Measurements from ENCODE around the gene PLRG1.

PLRG1 gene

DNA sequence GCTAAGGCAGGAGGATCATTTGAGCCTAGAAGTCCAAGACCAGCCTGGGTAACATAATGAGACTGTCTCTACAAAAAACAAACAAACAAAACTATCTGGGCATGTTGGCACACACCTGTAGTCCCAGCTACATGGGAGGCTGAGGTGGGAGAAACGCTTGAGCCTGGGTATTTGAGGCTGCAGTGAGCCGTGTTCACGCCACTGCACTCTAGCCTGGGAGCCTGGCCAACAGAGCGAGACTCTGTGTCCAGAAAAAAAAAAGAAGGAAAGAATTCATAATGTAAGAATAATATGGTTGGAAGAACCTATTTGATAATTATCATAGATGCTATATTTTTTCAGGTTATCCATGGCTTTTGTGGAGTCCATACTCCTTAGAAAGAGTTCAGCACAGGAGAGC, 32.6 kb downstream of the PLRG1 start:
- DNase-seq = no peak

DNA sequence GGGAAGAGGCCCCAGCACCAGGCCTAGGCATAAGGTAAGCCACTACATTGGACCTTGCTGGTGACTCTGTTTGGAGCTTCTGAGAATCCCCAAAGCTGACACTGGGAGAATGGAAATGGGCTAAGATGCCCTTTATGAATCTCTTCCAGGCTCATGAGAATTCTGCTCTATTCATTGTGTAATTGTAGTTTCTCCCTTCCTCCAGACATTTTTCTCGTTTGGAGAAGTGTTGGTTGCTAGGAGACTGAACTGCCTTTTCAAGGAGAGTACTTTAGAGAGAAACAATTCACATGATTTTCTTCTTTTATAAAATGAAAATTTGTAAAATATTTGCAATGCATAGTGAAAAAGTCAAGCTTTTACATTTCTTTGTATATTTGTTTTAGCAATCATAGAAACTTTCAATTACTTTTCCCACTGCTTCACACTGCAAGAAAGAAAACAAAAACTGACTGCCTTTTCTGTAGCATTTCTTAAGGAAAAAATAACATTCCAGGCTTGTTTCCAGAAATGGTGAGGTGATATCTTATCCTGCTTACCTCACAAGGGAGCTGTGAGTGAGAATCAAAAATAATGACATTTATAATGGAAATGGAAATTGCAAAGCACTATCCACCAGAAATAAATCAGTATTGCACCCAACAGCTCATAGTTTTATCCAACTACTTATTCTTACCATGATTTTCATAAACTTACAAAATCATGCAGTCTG, 33.7 kb downstream of the PLRG1 start:
- no peak for DNase-seq

DNA sequence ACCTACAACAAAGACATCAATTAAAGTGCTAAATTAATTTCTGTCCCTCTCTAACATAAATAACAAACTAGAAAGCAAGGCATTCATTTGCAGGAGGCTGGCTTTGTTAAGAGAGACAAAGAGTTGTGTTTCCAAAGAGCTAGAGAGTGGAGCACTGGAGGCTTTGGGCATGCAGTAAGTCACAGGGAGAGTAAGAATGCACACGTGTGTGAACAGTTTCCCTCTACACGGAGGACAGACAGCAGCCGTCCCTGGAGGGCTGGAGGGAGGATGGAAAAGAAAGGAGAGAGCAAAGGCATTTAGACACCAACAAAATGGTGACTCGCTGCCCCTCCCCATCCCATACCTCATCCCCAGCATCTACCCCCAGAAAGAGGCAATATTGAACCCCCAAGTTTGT, 38.2 kb downstream of the PLRG1 start:
- DNase-seq = no peak

DNA sequence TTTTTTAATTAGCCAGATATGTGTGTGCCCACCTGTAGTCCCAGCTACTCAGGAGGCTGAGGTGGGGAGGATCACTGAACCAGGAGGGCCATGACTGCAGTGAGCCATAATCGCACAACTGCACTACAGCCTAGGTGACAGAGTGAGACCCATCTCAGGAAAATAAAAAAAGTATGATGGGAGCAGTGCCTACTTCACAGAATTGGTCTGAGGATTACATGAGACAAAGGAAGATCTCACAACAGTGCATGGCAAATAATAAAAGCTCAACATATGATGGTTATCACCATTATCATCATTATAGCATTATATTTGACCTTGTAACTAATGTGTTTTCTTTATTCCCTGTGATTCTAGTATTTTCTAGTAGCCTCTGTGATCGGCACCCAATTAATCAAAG, 38.7 kb downstream of the PLRG1 start:
- no peak for DNase-seq

DNA sequence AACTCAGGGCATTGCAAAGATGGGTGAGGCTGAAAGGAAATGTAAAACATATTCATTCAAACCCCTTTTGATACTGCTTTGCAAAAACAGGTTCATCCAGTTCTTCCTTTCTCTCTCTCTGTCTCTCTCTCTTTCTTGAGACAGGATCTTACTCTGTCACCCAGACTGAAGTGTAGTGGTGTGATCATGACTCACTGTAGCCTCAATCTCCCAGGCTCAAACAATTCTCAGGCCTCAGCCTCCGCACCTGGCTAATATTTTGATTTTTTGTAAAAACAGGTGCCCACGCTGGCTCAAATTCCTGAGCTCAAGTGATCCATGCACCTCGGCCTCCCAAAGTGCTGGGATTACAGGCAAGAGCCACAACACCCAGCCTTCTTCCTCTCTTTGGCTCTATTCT, 43.0 kb downstream of the PLRG1 start:
- DNase-seq = no peak

DNA sequence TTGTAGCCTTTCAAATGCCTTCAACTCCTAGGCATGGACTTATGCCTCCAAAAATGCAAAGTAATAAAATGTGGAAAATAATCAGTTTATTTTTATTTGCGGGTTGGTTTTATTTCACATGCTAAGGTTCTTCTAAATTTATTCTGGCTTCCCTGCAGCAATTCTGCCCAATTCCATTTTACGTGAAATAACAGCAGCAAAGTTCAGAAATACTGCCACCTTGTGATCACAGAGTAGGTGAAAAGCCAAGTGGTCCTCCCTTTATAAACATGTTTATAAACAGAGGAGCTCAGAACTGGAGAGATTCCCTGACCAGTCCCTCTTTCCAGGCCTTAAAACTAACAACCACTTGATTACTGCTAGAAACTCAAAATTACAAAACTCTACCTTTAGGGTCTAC, 43.9 kb downstream of the PLRG1 start:
- peak; percentile 29 for DNase-seq

DNA sequence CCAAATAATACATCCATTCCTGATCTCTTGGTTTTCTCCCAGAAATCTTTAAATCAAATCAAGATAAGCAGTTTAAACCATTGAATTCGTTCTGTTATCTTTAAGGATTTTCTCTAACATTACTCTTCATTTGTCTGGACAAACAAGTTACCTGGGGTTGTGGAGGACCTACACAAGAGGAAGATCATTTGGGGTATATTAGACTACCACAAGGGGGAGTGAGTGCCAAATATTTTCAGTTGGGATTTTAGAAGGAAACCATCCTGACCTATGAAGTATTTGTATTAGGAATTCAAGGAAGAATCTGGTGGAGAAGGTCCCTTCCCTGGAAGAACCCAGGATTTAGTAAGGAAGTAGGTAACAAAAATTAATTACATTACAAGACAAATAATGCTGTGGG, 46.6 kb downstream of the PLRG1 start:
- peak; percentile 55 for DNase-seq

DNA sequence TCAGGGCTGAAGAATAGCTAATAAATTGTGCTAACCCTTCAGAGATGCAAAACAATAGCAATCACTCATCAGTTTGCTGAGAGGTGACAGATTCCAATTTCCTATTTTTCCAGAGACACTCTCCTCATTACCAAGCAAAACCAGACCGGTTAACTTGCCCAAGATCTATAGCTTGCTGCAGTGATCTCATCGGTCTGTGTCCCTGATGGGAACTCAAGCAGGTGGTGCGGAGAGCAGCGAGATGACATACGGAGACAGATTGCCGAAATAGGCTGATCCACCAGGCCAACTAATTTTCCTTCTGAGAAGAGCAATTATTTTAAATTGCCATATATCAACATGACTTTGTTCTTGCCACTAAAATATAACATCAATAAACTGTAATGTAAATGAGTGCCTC, 48.1 kb downstream of the PLRG1 start:
- peak; percentile 0 for DNase-seq

DNA sequence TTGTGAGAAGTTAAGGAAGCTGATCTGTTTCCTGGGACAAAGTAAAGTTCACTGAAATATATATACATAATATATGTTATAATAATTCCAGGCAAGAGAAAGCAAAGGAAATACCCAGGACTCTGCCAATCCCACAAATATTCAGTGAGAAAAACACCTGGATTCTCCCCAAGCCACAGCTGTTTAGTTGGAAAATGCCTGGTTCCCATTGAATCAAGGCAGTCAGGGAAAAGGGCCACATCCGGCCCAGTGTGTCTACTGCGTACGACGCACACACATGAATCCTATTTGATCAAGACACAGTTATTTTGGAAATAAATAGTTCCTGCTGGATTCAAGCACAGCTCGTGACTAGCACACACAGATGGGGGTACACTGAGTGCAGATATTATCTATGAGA, 52.3 kb downstream of the PLRG1 start:
- DNase-seq = no peak

DNA sequence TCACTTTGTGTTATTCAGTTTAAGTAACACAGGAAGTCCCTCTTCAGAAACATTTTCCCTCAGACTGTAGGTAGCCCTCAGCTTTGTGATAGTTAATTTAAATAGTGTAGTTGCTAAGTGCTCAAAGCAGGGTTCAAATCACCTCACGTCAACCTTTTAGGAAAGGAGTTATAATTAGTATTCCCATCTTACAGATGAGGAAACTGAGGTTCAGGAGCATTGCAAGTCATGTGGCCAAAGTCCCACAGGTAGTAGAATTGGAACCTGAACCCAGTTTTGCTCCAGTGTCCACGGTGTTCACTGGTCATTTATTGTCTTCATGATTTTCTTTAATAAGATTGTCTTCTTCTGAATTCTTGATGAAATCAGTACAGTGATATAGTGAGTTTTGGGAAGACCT, 54.3 kb downstream of the PLRG1 start:
- DNase-seq = no peak

DNA sequence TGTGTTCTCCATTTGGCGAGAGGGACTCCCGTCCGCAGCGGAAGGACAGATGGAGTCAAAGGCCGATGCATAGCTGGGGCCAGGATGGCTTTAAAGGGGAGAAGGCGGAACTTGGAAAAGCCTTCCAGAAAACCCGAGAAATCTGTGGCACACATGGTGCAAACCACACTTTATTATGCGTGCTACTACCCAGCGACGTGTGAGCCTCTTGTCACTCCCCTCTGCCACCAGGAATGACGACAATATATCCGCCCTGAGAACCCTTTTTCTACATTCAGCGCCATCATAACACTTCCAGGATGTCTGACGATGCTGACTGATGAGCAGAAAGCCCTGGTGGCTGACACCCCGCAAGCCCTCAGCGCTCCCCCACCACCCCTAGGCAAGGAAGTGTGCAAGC, 57.9 kb downstream of the PLRG1 start:
- DNase-seq = peak; percentile 46

DNA sequence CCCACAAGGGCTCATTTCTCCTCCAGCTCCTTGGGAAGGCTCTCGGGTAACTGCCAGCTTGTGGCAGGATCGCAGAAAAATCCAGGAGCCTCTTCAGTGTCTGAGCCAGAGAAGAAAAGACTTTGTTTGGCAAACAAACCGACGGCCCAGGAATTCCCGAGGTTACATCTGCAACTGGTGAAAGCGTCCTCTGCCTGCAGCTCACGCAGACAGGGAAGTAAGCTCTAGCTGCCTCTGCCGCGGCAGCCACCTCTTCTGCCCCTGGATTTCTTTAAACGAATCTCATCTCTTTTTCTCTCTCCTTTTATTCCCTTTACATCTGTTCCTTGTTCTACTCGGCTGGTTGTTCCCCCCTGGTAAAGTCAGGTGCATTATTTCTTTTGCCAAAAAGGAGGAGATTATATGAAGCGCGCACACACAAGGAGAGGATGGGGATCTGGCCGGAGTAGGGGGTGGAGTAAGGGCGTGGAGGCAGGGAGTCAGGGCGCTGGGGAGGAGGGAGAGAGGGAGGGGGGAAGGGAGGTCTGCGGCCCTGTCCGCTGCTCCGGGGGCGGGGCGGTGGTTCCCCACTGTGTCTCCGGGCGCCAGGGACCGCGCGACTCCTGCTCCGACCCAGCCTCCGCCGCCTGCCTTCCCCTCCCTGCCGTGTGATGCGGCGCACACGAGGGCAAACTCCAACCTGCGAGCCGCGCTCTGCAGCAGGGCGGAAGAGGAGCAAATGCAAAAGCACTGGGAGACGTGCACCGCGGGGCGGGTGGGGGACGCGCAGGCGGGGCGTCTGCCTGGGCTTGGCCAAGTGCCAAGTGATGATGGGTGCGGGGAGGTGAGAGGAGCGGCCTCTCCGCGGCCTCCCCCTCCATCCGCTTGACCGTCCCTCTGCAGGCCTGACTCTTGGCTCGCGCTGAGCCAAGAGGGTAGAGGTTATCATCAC, 58.6 kb downstream of the PLRG1 start, which contains the start of gene DCHS2:
Gene DCHS2 (minus strand): TSS at position 459 of the 931 bp plus-strand sequence. CDS start 444 bp downstream, at position 15.
- peak; percentile 66 for DNase-seq

DNA sequence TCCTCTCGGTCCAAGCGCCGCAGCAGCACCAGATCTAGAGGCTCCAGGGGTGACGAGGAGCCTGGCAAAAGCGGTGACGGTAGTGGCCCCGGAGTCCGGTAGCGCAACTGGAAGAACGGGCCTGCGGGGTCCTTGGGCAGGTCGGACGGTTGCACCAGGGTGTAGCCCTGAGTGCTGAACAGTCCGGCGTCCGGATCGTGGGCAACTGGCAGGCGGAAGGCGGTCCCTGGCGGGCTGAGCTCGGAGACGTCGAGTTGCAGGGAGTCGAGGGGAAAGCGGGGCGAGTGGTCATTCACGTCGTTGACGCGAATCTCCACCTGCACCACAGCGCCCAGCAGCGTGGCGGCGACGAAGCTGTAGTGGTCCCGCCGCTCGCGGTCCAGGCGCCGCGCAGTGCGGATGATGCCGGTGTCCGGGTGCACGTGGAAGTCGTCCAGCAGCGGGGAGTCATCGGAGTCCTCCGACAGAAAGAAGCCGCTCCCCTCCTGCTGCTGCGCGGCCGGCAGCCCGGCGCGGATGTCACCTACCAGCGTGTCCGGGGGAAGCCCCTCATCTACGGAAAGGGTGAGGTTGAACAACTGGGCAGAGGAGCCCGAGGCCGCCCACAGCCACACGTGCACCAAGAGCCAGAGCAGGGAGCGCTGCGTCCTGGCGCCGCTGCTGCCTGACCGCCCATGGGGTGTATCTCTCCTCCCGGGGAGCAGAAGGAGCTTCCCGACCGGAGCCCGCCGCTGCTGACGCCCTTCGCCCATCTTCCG, 59.4 kb downstream of the PLRG1 start:
- no peak for DNase-seq

DNA sequence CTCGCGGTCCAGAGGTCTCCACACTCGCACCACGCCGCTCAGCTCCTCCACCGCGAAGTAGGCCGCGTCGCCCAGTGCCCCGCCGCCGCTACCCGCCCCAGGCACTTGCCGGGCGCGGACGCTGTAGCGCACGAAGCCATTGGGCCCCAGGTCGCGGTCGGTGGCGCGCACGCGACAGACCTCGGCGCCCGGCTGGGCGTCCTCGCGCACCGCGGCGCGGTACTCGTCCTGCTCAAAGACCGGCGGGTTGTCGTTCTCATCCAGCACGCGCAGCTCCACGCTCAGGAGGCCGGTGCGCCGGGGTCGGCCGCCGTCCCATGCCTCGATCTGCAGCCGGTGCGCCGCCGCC, 60.0 kb downstream of the PLRG1 start:
- DNase-seq = no peak

DNA sequence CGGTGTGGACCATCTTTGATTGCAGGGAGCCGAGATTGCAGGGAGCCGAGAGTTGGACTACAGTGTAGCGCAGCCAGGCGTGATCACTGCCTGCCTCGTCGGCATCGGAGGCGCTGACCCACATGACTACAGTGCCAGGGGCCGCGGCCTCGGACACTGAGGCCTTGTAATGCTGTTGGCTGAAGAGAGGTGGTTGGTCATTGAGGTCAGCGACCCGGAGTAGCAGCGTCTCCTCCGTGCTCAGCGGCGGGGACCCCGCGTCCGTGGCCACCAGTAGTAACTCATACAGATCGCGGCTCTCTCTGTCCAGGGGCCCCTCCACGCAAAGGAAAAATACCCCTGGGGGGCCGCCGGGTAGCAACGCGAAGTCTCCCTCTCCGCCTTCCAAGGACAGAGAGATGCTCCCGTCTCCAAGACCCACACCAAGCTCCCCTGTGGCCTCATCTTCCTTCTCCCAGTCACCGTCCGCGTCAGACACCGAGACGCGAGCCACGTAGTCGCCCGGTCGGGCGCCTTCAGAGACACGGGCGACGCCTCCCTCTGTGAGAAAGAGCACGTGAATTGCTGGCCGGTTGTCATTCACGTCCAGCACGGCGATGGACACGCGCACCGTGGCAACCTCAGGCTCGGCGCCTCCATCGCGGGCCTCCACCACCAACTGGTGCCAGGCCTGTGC, 60.5 kb downstream of the PLRG1 start:
- DNase-seq = no peak

DNA sequence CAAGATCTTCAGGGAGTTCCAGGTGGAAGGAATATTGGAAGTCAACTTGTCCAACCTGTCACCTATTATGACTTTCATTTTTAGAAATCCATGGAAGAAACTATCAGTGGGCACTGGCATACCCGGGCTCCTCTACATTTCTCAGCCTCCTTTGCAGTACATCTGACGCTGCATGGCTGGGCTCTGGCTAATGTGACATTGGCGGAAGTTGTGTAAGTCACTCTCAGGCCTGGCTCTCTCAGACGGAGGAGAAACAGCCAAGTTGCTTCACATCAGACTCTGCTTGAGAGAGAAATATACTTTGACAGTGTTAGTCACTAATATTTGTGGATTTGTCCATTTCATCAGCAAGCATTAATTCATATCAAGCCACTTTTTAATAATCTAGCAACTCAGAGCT, 63.1 kb downstream of the PLRG1 start:
- no peak for DNase-seq

DNA sequence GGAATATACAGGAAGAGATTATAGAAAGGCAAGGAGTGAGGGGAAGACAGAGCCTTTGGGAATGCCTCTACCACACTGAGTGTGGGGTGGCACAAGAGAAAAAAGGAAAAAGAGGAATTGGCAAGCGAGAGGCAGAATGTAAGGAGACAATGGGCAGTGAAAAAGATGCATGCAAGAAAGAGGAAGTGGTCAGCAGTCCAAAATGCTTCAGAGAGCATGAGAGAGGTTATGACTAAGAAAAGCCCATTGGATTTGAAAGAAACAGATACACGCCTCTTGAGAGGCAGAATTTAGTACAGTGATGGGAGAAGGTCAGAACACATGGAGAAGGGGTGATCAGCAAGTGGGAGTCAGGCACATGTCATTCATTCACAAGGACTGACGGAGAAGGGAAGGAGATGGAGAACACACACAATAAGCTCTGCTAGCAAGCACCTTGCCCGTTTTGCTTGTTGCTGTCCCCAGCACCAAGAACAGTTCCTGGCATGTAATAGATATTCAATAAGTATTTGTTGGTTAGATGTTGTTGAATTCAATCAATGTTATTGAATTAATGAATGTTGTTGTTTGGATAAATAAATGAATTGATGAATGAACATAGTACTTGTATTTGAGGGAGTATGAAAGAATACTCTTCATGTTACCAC, 65.0 kb downstream of the PLRG1 start:
- no peak for DNase-seq

All from NCI-H82 (cell line).